DMS114 treated with DMSO at 0.1 percent for 48 hours (cell line): ENCODE data around the gene RAD51B.

ENCODE experiments used
- DNase-seq: peaks from one replicate; lab custom pipeline; 2025; ENCODE audit not compliant: unreplicated experiment; lab: John Stamatoyannopoulos, UW

Gene RAD51B

GRCh38 chr14:68374682-68375081, 555.1 kb downstream of the RAD51B start:
- no peak for DNase-seq

GRCh38 chr14:68375376-68375775, 555.8 kb downstream of the RAD51B start:
- DNase-seq, result no peak

GRCh38 chr14:68376067-68376779, 556.6 kb downstream of the RAD51B start:
- no peak for DNase-seq

- DNase-seq, result no peak
Measured at GRCh38 chr14:68377006-68377405, 557.4 kb downstream of the RAD51B start.

- DNase-seq, result no peak
Measured at GRCh38 chr14:68377459-68377858, 557.9 kb downstream of the RAD51B start.

- DNase-seq, result no peak
Measured at GRCh38 chr14:68379510-68380328, 560.1 kb downstream of the RAD51B start.

GRCh38 chr14:68380329-68380741, 560.8 kb downstream of the RAD51B start:
- no peak for DNase-seq

- no peak for DNase-seq
Measured at GRCh38 chr14:68384335-68384734, 564.8 kb downstream of the RAD51B start.

- no peak for DNase-seq
Measured at GRCh38 chr14:68384881-68385280, 565.3 kb downstream of the RAD51B start.

- no peak for DNase-seq
Measured at GRCh38 chr14:68386446-68386845, 566.9 kb downstream of the RAD51B start.

- DNase-seq, result no peak
Measured at GRCh38 chr14:68386950-68387779, 567.6 kb downstream of the RAD51B start.

GRCh38 chr14:68389943-68390342, 570.4 kb downstream of the RAD51B start:
- DNase-seq, result no peak

GRCh38 chr14:68390741-68391140, 571.2 kb downstream of the RAD51B start:
- no peak for DNase-seq

- no peak for DNase-seq
Measured at GRCh38 chr14:68391311-68392014, 571.9 kb downstream of the RAD51B start.

- DNase-seq, result no peak
Measured at GRCh38 chr14:68392393-68393141, 573.0 kb downstream of the RAD51B start.

GRCh38 chr14:68393259-68393658, 573.7 kb downstream of the RAD51B start:
- DNase-seq, result no peak

- DNase-seq, result no peak
Measured at GRCh38 chr14:68394118-68394763, 574.7 kb downstream of the RAD51B start.

GRCh38 chr14:68394764-68395143, 575.2 kb downstream of the RAD51B start:
- DNase-seq, result no peak

- DNase-seq, result no peak
Measured at GRCh38 chr14:68395604-68396003, 576.0 kb downstream of the RAD51B start.

- no peak for DNase-seq
Measured at GRCh38 chr14:68396461-68396860, 576.9 kb downstream of the RAD51B start.
